ENCODE measurements around the gene PASK. TPM values are rescaled to one million over a fixed set of nuclear protein-coding genes. Genes with fewer than 3 reads are reported as not detected.
"Not testable (repeated sequence)": the region's sequence is repeated elsewhere in the genome, so short reads cannot be mapped to it uniquely, and the experiment has no call there.

The PASK gene
- total RNA-seq, 1 donor from 2014 or later, result 15.7 TPM

- Histone ChIP-seq H3K36me3 (peaks cover 93% of the 10 kb centered on the region), H3K27me3 (no peaks in the 10 kb centered on the region), H3K4me3 (no peak overlapping the region), H3K9me3 (no peaks in the 10 kb centered on the region), H3K4me1 (peaks cover 17% of the 10 kb centered on the region), H3K27ac (no peak overlapping the region)
- DNase-seq (no peak), ATAC-seq (no peak)
- no peak for TF ChIP-seq CTCF (IDR thresholded peaks at IDR 0.05)
- intact Hi-C loops (cut with DNase I), result no loop called here
Measured at GRCh38 chr2:241094172-241094571, 55.1 kb downstream of the PASK start.

- H3K4me3 ChIP-seq; H3K27me3 ChIP-seq; DNase-seq; intact Hi-C loops (cut with DNase I); H3K9me3 ChIP-seq: not testable (repeated sequence)
- peaks cover 12% of the 10 kb centered on the region for H3K4me1 ChIP-seq
- peak overlapping the region; percentile 24 for H3K27ac ChIP-seq
- H3K36me3 ChIP-seq, result peaks cover 93% of the 10 kb centered on the region
- peak; percentile 66 for ATAC-seq
Measured at GRCh38 chr2:241093133-241093781, 56.0 kb downstream of the PASK start.

GRCh38 chr2:241092677-241093076 is 56.6 kb downstream of the PASK start:
- H3K4me1 ChIP-seq, result peaks cover 12% of the 10 kb centered on the region
- no peak for TF ChIP-seq CTCF (IDR thresholded peaks at IDR 0.05)
- DNase-seq (no peak), ATAC-seq (no peak)
- no peak overlapping the region for H3K4me3 ChIP-seq
- H3K27me3 ChIP-seq, result no peaks in the 10 kb centered on the region
- H3K9me3 ChIP-seq, result no peaks in the 10 kb centered on the region
- intact Hi-C loops (cut with DNase I), result no loop called here
- H3K36me3 ChIP-seq, result peaks cover 93% of the 10 kb centered on the region
- peak overlapping the region; percentile 24 for H3K27ac ChIP-seq

- no peak overlapping the region for H3K4me3 ChIP-seq
- DNase-seq, result no peak
- H3K27ac ChIP-seq, result no peak overlapping the region
- H3K27me3 ChIP-seq, result no peaks in the 10 kb centered on the region
- no peak for ATAC-seq
- intact Hi-C loops (cut with DNase I), result no loop called here
- H3K4me1 ChIP-seq, result peaks cover 12% of the 10 kb centered on the region
- no peaks in the 10 kb centered on the region for H3K9me3 ChIP-seq
- TF ChIP-seq CTCF (IDR thresholded peaks at IDR 0.05), result no peak
- H3K36me3 ChIP-seq, result peaks cover 93% of the 10 kb centered on the region
Measured at GRCh38 chr2:241091734-241092445, 57.4 kb downstream of the PASK start.

GRCh38 chr2:241091201-241091600 is 58.1 kb downstream of the PASK start:
- intact Hi-C loops (cut with DNase I), result no loop called here
- H3K27me3 ChIP-seq, result no peaks in the 10 kb centered on the region
- H3K4me3 ChIP-seq, result no peak overlapping the region
- ATAC-seq (no peak), DNase-seq (no peak)
- no peak overlapping the region for H3K27ac ChIP-seq
- no peak for TF ChIP-seq CTCF (IDR thresholded peaks at IDR 0.05)
- peaks cover 12% of the 10 kb centered on the region for H3K4me1 ChIP-seq
- no peaks in the 10 kb centered on the region for H3K9me3 ChIP-seq
- H3K36me3 ChIP-seq, result peaks cover 93% of the 10 kb centered on the region
